ENCODE results near the gene CARMIL1.

The CARMIL1 gene

DNA sequence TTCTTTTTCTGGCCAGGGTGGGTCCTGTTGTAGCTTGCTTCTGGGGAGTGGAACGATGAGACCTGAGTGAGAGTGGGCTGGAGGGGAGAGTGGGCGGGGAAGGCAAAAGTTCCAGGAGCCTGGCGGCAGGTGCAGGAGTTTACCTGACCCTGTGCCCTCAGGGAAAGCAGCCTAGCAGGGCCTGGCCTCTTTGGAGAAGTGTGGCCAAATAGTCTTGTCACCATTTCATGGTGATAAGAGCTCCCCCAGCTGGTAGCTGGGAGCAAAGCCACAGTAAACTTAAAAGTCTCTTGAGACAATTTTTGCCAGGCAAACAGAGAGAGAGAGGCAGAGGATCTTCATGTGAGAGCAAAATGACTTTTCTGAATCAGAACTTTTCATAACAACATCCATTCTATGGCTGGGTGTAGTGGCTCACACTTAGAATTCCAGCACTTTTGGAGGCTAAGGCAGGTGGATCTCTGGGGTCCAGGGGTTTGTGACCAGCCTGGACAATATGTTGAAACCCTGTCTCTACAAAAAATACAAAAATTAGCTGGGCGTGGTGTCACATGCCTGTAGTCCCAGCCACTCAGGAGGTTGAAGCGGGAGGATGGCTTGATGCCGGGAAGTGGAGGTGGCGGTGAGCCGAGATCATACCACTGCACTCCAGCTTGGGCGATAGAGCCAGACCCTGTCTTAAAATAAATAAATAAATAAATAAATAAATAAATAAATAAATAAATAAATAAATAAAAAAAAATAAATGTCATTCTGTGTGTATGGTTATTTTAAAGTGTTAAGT, 211.0 kb downstream of the CARMIL1 start (continued):
- TF ChIP-seq AEBP2 (tag by site-specific recombination; IDR thresholded peaks at IDR 0.05; ENCODE audit: borderline replicate concordance), result peak; percentile 69; the same call in 1 of the 2 replicates
- 0 out of 2 replicates have a peak, but pooled peaks have one; percentile 54 for TF ChIP-seq ZBTB1 (tag by site-specific recombination; IDR thresholded peaks at IDR 0.05)
- peak; percentile 81; the same call in 1 of the 2 replicates for TF ChIP-seq ZNF514 (tag by site-specific recombination; IDR thresholded peaks at IDR 0.05)
- no peak for TF ChIP-seq ZNF600 (tag by site-specific recombination; IDR thresholded peaks at IDR 0.05)
- TF ChIP-seq GLI4 (tag by site-specific recombination; IDR thresholded peaks at IDR 0.05), result no peak
- TF ChIP-seq ZNF426 (tag by site-specific recombination; IDR thresholded peaks at IDR 0.05), result peak; percentile 99
- TF ChIP-seq ZBTB48 (tag by site-specific recombination; IDR thresholded peaks at IDR 0.05), result no peak
- TF ChIP-seq KLF8 (tag by site-specific recombination; IDR thresholded peaks at IDR 0.05), result no peak
- TF ChIP-seq ZNF585B (tag by site-specific recombination; IDR thresholded peaks at IDR 0.05), result no peak
- TF ChIP-seq ZNF530 (tag by site-specific recombination; IDR thresholded peaks at IDR 0.05; ENCODE audit: low read depth), result peak; percentile 75; the same call in 1 of the 2 replicates
- peak; percentile 85 for TF ChIP-seq ZNF558 (tag by site-specific recombination; IDR thresholded peaks at IDR 0.05)
- no peak for TF ChIP-seq REPIN1 (tag by site-specific recombination; IDR thresholded peaks at IDR 0.05; ENCODE audit: low read depth)
- TF ChIP-seq SCRT2 (tag by site-specific recombination; IDR thresholded peaks at IDR 0.05), result no peak
- no peak for TF ChIP-seq PRDM6 (tag by site-specific recombination; IDR thresholded peaks at IDR 0.05)
- TF ChIP-seq ZNF701 (tag by site-specific recombination; IDR thresholded peaks at IDR 0.05), result no peak
- no peak; the same call in 1 of the 2 replicates for TF ChIP-seq ZBTB6 (tag by site-specific recombination; IDR thresholded peaks at IDR 0.05)
- TF ChIP-seq ZNF114 (tag by site-specific recombination; IDR thresholded peaks at IDR 0.05), result no peak
- TF ChIP-seq, protein P1, sequence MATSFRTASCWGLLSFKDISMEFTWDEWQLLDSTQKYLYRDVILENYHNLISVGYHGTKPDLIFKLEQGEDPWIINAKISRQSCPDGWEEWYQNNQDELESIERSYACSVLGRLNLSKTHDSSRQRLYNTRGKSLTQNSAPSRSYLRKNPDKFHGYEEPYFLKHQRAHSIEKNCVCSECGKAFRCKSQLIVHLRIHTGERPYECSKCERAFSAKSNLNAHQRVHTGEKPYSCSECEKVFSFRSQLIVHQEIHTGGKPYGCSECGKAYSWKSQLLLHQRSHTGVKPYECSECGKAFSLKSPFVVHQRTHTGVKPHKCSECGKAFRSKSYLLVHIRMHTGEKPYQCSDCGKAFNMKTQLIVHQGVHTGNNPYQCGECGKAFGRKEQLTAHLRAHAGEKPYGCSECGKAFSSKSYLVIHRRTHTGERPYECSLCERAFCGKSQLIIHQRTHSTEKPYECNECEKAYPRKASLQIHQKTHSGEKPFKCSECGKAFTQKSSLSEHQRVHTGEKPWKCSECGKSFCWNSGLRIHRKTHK (tag by site-specific recombination; IDR thresholded peaks at IDR 0.05), result no peak
- TF ChIP-seq ZNF335 (tag by site-specific recombination; conservative IDR thresholded peaks at IDR 0.05), result peak; percentile 42; the same call in 1 of the 2 replicates
- TF ChIP-seq ZNF610 (tag by site-specific recombination; IDR thresholded peaks at IDR 0.05; ENCODE audit: borderline replicate concordance), result 0 out of 2 replicates have a peak, but pooled peaks have one; percentile 19
- TF ChIP-seq ZNF707 (tag by site-specific recombination; IDR thresholded peaks at IDR 0.05), result no peak
- no peak for TF ChIP-seq ZNF211 (tag by site-specific recombination; IDR thresholded peaks at IDR 0.05; ENCODE audit: low read depth)
- peak; percentile 93 for TF ChIP-seq PRDM1 (tag by site-specific recombination; IDR thresholded peaks at IDR 0.05)
- peak; percentile 44; the same call in 1 of the 2 replicates for TF ChIP-seq MZF1 (tag by site-specific recombination; IDR thresholded peaks at IDR 0.05; ENCODE audit: borderline replicate concordance)
- peak; percentile 98 for TF ChIP-seq ZNF555 (tag by site-specific recombination; conservative IDR thresholded peaks at IDR 0.05)
- TF ChIP-seq ZNF518A (tag by site-specific recombination; conservative IDR thresholded peaks at IDR 0.05; ENCODE audit: low read depth), result peak; percentile 97
- TF ChIP-seq OSR2 (tag by site-specific recombination; IDR thresholded peaks at IDR 0.05), result no peak
- no peak; the same call in 1 of the 2 replicates for TF ChIP-seq ZNF184 (tag by site-specific recombination; IDR thresholded peaks at IDR 0.05)
- no peak for TF ChIP-seq ZNF830 (tag by site-specific recombination; IDR thresholded peaks at IDR 0.05; ENCODE audit: low read depth)
- no peak for TF ChIP-seq ZNF112 (tag by site-specific recombination; IDR thresholded peaks at IDR 0.05)
